Testis (tissue), 3 donors: Measurements from ENCODE around the gene SLC22A23. TPM values are rescaled to one million over a fixed set of nuclear protein-coding genes. Genes with fewer than 3 reads are reported as not detected.

Experiments used
- DNase-seq: peaks from one replicate; pipeline ENCODE4 v3.0.0-alpha.2; 2019
- H3K27ac ChIP-seq, 2 donors: fragments of 200-600 bp; sonication (generic); one replicate each; pipeline ENCODE4 v1.5.1; 2019
- H3K27me3 ChIP-seq: fragments of 200-600 bp; sonication (generic); one replicate; pipeline ENCODE4 v1.5.1; 2019
- H3K36me3 ChIP-seq: fragments of 200-600 bp; sonication (generic); one replicate; pipeline ENCODE4 v1.5.1; 2017; ENCODE audit warnings: low read depth; ENCODE audit errors: missing control alignments
- H3K4me1 ChIP-seq: fragments of 200-600 bp; sonication (generic); one replicate; pipeline ENCODE4 v1.5.1; 2019
- H3K4me3 ChIP-seq, 2 donors: fragments of 200-600 bp; sonication (generic); one replicate each; pipeline ENCODE4 v1.5.1; 2017 to 2019
- H3K9me3 ChIP-seq: fragments of 200-600 bp; sonication (generic); one replicate; pipeline ENCODE4 v1.5.1; 2017
- CTCF ChIP-seq, 3 experiments: fragments of 450-650 bp in 2 of 3; fragments of 200-600 bp in 1 of 3; sonication (generic) in 1 of 3; IDR thresholded peaks; one replicate each; pipeline ENCODE4 v1.5.1; 2016 to 2019; ENCODE audit warnings: antibody characterized with exemption in 3 of 3, mild to moderate bottlenecking in 2 of 3, moderate library complexity in 1 of 3
- POLR2A ChIP-seq: fragments of 450-650 bp; IDR thresholded peaks from one replicate; pipeline ENCODE4 v1.6.1; 2017; ENCODE audit warnings: antibody characterized with exemption, mild to moderate bottlenecking, moderate library complexity
- WGBS, 2 donors: methylation state at CpG; one replicate each; pipeline ENCODE4 v1.1.5; 2018; 5-methylcytosine and 5-hydroxymethylcytosine counted together
- intact Hi-C: fragments of 100-400 bp; cut with DNase I; formaldehyde crosslinking; loops from one replicate; pipeline ENCODE4 v1.15.1; 2023; ENCODE audit warnings: low total_unique reads
- polyA plus RNA-seq: library from polyadenylated mRNA; stranded (reverse); fragments of 350-450 nt; fragmentation: Illumina TruSeq; extraction: RNeasy Lipid Tissue Mini Kit (QIAGEN cat#74804); gene quantifications from one replicate; pipeline ENCODE4 v1.2.3, GENCODE V29; 2014; ENCODE audit warnings: low read depth, low replicate concordance; ENCODE audit not compliant: insufficient read depth
- total RNA-seq, 2 donors: library from RNA; depleted of rRNA; stranded (reverse); fragments of >200 nt; gene quantifications; one replicate each; pipeline ENCODE4 v1.2.3, GENCODE V29; 2016

Gene SLC22A23
- total and polyA plus RNA-seq, 3 donors from 2014 or later, result 9.0 to 20.9 (median 14.9) TPM

- WGBS, 2 donors, result 21 to 24% methylated on average over 23 of the region's 23 CpGs
- H3K9me3 ChIP-seq, result no peaks in the 10 kb centered on the region
- DNase-seq, result no peak
- H3K4me3 ChIP-seq, result peak overlapping the region; percentile 48 to 58
- TF ChIP-seq CTCF (IDR thresholded peaks at IDR 0.05), result no peak
- no peak for TF ChIP-seq POLR2A
- H3K4me1 ChIP-seq, result peaks cover 23% of the 10 kb centered on the region
- no peaks in the 10 kb centered on the region for H3K27me3 ChIP-seq
- H3K27ac ChIP-seq, result no peak overlapping the region
- intact Hi-C loops, result no loop called here
- H3K36me3 ChIP-seq, result no peaks in the 10 kb centered on the region
These were observed 224.6 kb downstream of the SLC22A23 start for GRCh38 chr6:3232017-3232945.

GRCh38 chr6:3231247-3232016 lies 225.4 kb downstream of the SLC22A23 start:
- Histone ChIP-seq H3K27me3 (no peaks in the 10 kb centered on the region), H3K9me3 (no peaks in the 10 kb centered on the region), H3K36me3 (no peaks in the 10 kb centered on the region), H3K27ac (no peak overlapping the region), H3K4me3 (peak overlapping the region; percentile 48 to 58), H3K4me1 (peaks cover 29% of the 10 kb centered on the region)
- TF ChIP-seq POLR2A, result no peak
- WGBS, 2 donors, result 1% methylated on average over 35 to 47 of the region's 47 CpGs
- DNase-seq, result peak; percentile 86
- intact Hi-C loops, result no loop called here

GRCh38 chr6:3230900-3231246 lies 226.0 kb downstream of the SLC22A23 start:
- intact Hi-C loops, result no loop called here
- WGBS, 2 donors, result 4 to 5% methylated on average over 11 of the region's 11 CpGs
- Histone ChIP-seq H3K4me3 (peak overlapping the region; percentile 48 to 58), H3K27ac (no peak overlapping the region), H3K9me3 (no peaks in the 10 kb centered on the region), H3K36me3 (no peaks in the 10 kb centered on the region), H3K4me1 (peaks cover 29% of the 10 kb centered on the region), H3K27me3 (no peaks in the 10 kb centered on the region)
- peak; percentile 32 for DNase-seq
- TF ChIP-seq CTCF (IDR thresholded peaks at IDR 0.05), result no peak
- TF ChIP-seq POLR2A, result no peak

- no peaks in the 10 kb centered on the region for H3K9me3 ChIP-seq
- no peaks in the 10 kb centered on the region for H3K36me3 ChIP-seq
- TF ChIP-seq POLR2A (no peak), CTCF (IDR thresholded peaks at IDR 0.05) (no peak)
- no peak for DNase-seq
- H3K4me1 ChIP-seq, result peaks cover 29% of the 10 kb centered on the region
- no peak overlapping the region for H3K4me3 ChIP-seq
- WGBS, 2 donors, result 23 to 28% methylated on average over 11 of the region's 11 CpGs
- intact Hi-C loops, result no loop called here
- H3K27ac ChIP-seq, result no peak overlapping the region
- H3K27me3 ChIP-seq, result no peaks in the 10 kb centered on the region
These were observed 226.5 kb downstream of the SLC22A23 start for GRCh38 chr6:3230256-3230882.
